GM21825 (cell line): ENCODE data around the gene ITGB2.

ENCODE experiments used
- ATAC-seq: cut with Tn5 transposase; IDR thresholded peaks from one replicate; pipeline ENCODE4 v1.9.1; 2021; ENCODE audit warnings: mild to moderate bottlenecking, moderate library complexity; ENCODE audit not compliant: unreplicated experiment

Gene ITGB2

DNA sequence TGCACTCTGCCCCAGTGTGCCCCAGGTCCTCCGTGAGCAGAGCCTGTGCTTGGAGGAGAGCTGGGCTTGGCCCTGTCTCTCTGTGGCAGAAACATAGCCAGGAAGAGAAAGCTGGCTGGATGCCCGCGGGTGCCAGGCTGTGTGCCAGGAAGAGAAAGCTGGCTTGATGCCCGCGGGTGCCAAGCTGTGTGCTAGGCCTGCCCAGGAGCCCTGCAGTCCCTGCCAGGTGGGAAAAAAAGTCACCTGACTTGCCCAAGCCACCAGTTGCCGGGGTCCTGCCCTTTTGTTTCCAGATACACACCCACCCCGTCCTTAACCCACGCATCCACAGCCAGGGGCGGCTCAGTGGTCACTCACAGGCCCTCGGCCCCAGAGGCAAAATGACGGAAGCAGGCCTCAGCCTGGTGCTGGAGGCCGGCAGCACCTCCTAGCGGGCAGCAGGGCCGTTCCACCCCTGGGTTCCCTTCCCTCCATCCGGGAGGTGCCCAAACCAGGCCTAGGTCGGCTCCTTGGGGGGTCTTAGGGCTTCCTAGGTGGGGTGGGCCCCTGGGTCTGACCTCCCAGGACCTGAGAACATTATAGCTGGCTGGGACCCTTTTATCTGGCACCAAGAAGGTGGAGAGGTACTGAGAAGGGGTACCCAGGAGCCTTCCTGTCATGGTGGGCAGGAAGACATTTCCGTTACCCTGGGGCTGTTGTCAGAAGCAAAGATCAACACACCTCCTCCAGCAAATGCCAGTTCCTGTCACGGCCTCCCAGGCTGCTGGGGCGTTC is 9.1 kb downstream of the ITGB2 start:
- no peak for ATAC-seq

DNA sequence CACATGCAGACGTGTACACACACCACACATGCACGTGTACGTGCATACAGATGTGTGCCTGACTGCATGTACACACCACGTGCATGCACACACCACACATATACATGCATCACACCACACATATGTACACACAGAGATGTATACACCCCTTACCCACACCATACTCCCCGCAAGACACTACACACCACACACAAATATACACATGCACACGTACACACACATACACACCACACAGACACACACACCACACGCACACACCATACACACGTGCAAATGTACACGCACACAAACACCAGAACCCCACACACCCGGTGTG is 9.7 kb downstream of the ITGB2 start:
- ATAC-seq: no peak

- no peak for ATAC-seq
Observed at GRCh38 chr21:44910229-44911067, 10.3 kb downstream of the ITGB2 start.

GRCh38 chr21:44909719-44910118 is 11.0 kb downstream of the ITGB2 start:
- ATAC-seq: no peak

DNA sequence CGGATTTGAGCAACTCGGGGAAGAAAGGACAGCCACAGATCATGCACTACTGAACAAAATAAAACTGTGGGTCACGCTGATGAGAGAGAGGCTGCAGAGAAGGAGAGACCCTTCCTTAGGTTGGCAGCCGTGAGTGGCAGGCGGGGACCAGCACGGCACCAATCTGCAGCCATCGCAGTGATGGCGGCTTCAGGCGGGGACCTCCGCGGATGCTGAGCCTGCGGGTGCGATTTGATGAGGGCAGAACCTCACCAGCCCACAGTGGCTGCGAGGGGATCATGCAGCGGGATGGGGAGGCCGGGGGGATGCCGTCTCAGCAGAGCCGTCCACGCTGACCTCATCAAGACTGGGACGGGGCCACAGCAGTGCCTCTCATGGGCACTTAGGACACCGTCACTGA is 11.8 kb downstream of the ITGB2 start:
- ATAC-seq: no peak

GRCh38 chr21:44907966-44908895 is 12.5 kb downstream of the ITGB2 start:
- ATAC-seq: no peak

GRCh38 chr21:44907225-44907965 is 13.3 kb downstream of the ITGB2 start:
- no peak for ATAC-seq

- no peak for ATAC-seq
Observed at GRCh38 chr21:44905728-44906090, 15.0 kb downstream of the ITGB2 start.

- no peak for ATAC-seq
Observed at GRCh38 chr21:44905016-44905727, 15.5 kb downstream of the ITGB2 start.

DNA sequence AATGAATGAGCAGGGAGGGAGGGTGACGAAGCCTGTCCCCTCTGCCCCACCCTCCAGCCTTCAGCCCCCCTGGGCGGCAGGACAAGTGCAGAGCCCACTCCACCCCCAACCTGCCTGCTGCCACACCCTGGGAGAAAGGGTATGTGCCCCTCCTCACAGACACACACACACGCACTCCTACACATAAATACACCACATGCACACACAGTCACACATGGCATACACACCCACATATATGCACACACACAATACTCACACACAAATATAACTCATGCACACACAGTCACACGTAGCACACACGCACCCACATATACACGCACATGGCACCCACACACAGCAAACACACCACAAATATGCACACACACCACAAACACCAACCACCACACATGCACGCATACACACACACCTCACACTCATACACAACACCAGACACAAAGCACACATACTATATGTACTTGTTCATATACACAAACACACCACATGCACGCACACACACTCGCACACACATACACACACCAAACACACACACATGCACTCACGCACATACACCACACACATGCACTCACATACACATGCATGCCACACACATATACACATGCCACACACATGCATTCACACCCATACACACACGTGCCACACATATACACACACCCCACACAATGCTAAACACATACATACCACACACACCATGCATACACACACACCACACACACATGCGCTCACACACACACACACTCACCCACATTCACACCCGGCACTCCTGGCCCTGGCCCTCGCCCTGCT is 16.4 kb downstream of the ITGB2 start:
- no peak for ATAC-seq

DNA sequence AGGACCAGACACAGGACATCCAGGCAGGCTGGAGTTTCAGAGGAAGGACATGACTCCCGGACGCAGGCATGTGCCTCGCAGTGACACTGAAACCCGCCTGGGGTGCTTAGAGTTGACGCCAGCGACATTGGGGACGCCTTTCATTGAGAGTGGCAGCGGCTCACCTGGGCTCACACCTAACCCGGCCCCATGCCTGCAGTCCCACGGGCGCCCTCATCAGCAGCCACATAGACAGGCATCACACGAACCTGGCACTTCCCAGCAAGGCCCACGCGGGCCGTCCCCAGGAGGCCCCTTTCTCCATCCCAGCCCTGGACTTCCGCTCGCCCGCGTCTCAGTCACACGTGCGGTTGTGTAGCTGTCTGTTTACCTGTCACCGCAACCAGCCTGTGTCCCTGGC is 17.0 kb downstream of the ITGB2 start:
- ATAC-seq: no peak

GRCh38 chr21:44903050-44903685 is 17.5 kb downstream of the ITGB2 start:
- no peak for ATAC-seq

DNA sequence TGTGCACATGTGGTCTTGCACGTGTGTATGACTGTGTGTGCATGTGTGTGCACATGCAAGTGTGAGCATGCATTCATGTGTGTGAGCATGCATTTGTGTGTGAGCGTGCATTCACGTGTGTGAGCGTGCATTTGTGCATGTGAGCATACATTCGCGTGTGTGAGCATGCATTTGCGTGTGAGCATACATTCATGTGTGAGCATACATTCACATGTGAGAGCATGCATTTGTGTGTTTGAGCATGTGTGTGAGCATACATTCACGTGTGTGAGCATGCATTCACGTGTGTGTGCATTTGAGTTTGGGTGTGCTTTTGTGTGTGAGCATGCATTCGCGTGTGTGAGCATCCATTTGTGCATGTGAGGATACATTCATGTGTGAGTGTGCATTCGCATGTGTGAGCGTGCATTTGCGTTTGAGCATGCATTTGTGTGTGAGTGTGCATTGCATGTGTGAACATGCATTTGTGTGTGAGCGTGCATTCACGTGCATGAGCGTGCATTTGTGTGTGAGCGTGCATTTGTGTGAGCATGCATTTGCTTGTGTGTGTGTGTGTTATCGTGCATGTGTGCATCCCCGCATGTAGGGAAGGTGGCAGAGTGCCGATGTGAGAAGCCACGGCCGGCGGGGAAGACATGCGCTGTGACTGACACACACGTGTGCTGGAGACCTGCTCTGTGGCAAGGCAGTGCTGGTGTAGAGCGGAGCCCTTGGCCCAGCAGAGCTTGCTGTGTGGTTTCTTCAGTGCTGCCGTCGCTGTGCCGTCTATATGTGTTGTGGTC is 18.2 kb downstream of the ITGB2 start:
- no peak for ATAC-seq

DNA sequence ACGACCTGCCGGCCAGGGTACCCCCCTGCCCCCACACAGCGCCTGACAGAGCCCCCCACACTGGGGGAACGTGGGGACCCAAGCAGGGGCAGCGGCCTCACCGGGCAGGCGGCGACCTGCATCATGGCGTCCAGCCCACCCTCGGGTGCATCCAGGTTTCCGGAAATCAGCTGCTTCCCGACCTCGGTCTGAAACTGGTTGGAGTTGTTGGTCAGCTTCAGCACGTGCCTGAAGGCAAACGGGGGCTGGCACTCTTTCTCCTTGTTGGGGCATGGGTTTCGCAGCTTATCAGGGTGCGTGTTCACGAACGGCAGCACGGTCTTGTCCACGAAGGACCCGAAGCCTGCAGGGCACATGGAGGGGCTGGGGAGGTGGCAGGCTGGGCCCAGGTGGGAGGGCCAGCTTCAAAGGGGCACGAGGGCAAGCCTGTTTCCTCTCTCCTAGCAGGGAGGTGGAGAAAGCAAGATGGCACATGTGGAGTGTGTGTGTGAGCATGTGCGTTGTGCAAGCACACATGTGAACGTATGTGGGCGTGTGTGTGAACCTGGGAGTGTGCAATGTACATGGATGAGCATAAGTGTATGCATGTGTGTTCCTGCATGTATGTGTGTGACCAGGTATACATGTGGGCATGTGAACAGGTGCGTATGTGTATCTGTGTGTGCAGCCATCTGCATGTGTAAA is 19.2 kb downstream of the ITGB2 start:
- no peak for ATAC-seq

- no peak for ATAC-seq
Observed at GRCh38 chr21:44900559-44901251, 20.0 kb downstream of the ITGB2 start.

DNA sequence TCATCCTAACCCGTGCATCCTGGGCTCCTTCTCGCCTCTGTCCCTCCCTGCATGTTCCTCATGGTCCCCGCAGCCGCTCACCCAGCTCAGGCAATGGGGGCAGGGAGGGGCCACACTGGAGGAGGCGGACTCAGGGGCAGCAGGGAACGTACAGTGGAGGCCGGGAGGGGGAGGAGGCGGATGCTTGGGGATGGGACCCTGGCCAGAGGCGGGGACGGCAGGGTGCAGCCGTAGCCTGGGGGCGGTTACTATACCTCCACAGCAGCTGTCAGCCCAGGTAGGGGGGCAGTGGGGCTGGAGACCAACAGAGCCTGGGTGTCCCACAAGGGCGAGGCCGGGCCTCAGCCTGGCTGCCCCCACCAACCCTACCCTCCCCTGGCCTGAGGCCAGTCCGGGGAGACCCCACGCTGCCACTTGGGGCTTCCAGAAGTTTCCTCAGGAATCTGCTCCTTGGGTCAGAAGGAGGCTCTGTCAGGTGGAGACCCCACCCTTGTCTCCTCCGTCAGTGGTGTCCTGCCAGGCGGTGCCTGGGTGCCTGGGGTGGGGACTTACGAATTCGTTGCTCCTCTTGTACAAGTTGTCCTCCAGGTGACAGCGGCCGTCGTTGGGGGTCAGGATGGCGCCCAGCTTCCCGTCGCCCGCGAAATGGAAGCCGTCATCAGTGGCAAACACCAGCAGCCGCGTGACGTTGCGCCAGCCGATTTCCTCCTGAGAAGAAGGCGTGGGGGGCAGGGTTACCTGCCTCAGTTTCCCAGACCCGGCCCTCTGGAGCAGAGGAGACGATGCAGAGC is 20.7 kb downstream of the ITGB2 start:
- ATAC-seq: no peak
